ENCODE data around the gene IGHMBP2. TPM values are rescaled to one million over a fixed set of nuclear protein-coding genes. Genes with fewer than 3 reads are reported as not detected.

IGHMBP2 gene
- total and polyA plus RNA-seq, 9 of the 15 experiments (the other 6 are each of a cell fraction or from before 2014, with no cell fraction given): 1.6 to 24.8 (median 14.5) TPM

DNA sequence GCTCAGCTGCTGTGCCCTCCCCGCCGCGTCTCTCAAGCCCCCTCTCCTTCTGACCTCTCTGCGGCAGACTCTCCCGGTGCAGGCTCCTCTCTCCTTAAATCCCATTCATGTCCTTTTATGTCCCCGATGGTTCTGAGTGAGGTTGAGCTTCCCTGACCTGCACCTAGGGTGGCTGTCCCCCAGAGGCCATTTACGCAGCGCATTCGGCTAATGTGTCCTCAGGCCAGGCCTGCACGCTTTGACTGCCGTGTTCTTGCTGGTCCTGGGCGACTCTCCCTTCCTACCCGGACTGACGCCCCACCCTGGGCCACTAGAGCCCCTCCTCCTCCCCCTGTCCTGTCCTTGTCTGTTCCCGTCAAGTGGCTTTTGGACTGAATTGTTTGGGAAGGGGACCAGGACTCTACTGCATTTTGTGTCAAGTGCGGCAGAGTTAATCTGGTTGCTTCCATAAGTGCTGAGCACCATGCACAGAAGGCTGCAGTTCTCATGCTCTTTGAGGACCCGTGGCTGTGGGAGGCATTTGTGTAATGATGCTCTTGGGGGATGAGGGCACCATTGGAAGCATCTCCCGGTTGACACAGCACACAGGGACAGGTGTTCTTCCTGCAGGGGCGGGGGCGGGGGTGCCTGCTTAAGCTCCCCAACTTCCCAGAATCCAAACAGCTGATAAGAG, 37.1 kb downstream of the IGHMBP2 start:
- Histone ChIP-seq H3K79me2 (ENCODE audit: control insufficient read depth, insufficient read depth, low read length) (no peaks in the 10 kb centered on the region), H3K4me1 (replicated peaks in 1 of 2; ENCODE audit: control insufficient read depth in 2 of 2, insufficient read depth in 2 of 2, low read length in 2 of 2) (peaks cover 4 to 7% of the 10 kb centered on the region in 2 experiments; a peak in 3 of 5 replicates), H2AFZ (ENCODE audit: low read depth, low read length) (no peak overlapping the region), H3K27ac (ENCODE audit: extremely low read depth, low read depth, low read length) (no peak overlapping the region), H4K20me1 (replicated peaks; ENCODE audit: control insufficient read depth, insufficient read depth, low read length) (0 out of 2 replicates have a peak, but pooled peaks cover 2% of the 10 kb centered on the region), H3K4me3 (no peak overlapping the region), H3K27me3 (ENCODE audit: control insufficient read depth in 2 of 2, insufficient read depth in 2 of 2, low read length in 2 of 2) (no peaks in the 10 kb centered on the region), H3K9ac (ENCODE audit: insufficient read depth in 1 of 2, low read depth in 2 of 2, low read length in 2 of 2) (0 out of 4 replicates have a peak overlapping the region, but pooled peaks of 1 of the 2 experiments have one; percentile 6), H3K36me3 (ENCODE audit: control insufficient read depth, insufficient read depth, low read length) (peaks cover 41% of the 10 kb centered on the region; the same call in 2 of the 3 replicates), H3K4me2 (ENCODE audit: insufficient read depth, low read length) (no peak overlapping the region), H3K9me1 (ENCODE audit: control insufficient read depth, insufficient read depth, low read length) (no peaks in the 10 kb centered on the region), H3K9me3 (replicated peaks; ENCODE audit: control insufficient read depth, insufficient read depth, low read depth, low read length) (no peaks in the 10 kb centered on the region)
- TF ChIP-seq ZNF263 (CRISPR knock-in tag; IDR thresholded peaks at IDR 0.05; ENCODE audit: borderline replicate concordance): no peak
- no peak for TF ChIP-seq YY1 (IDR thresholded peaks at IDR 0.05; ENCODE audit: borderline replicate concordance in 1 of 3, control insufficient read depth in 1 of 3, extremely low read depth in 1 of 3, insufficient read depth in 3 of 3, insufficient read length in 1 of 3, insufficient replicate concordance in 2 of 3, low read depth in 1 of 3, low read length in 2 of 3)
- no peak for TF ChIP-seq CCAR2 (IDR thresholded peaks at IDR 0.05; ENCODE audit: low read depth, low read length)
- TF ChIP-seq ZNF134 (CRISPR knock-in tag; conservative IDR thresholded peaks at IDR 0.05): no peak
- TF ChIP-seq ELF2 (CRISPR knock-in tag; IDR thresholded peaks at IDR 0.05): no peak
- TF ChIP-seq PRPF4 (IDR thresholded peaks at IDR 0.05; ENCODE audit: insufficient read depth, low read depth, low read length, poor library complexity, severe bottlenecking): no peak
- TF ChIP-seq, protein P1, sequence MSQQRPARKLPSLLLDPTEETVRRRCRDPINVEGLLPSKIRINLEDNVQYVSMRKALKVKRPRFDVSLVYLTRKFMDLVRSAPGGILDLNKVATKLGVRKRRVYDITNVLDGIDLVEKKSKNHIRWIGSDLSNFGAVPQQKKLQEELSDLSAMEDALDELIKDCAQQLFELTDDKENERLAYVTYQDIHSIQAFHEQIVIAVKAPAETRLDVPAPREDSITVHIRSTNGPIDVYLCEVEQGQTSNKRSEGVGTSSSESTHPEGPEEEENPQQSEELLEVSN (IDR thresholded peaks at IDR 0.05; ENCODE audit: borderline replicate concordance in 1 of 2, extremely low read depth in 1 of 2, insufficient read depth in 1 of 2, insufficient read length in 1 of 2, low read depth in 1 of 2, low read length in 1 of 2, poor library complexity in 1 of 2, severe bottlenecking in 1 of 2): no peak
- TF ChIP-seq ZNF444 (CRISPR knock-in tag; IDR thresholded peaks at IDR 0.05): no peak
- no peak for TF ChIP-seq KDM1A (IDR thresholded peaks at IDR 0.05)
- no peak for TF ChIP-seq GATAD2B (IDR thresholded peaks at IDR 0.05; ENCODE audit: borderline replicate concordance)
- TF ChIP-seq, protein P2, sequence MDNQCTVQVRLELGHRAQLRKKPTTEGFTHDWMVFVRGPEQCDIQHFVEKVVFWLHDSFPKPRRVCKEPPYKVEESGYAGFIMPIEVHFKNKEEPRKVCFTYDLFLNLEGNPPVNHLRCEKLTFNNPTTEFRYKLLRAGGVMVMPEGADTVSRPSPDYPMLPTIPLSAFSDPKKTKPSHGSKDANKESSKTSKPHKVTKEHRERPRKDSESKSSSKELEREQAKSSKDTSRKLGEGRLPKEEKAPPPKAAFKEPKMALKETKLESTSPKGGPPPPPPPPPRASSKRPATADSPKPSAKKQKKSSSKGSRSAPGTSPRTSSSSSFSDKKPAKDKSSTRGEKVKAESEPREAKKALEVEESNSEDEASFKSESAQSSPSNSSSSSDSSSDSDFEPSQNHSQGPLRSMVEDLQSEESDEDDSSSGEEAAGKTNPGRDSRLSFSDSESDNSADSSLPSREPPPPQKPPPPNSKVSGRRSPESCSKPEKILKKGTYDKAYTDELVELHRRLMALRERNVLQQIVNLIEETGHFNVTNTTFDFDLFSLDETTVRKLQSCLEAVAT (IDR thresholded peaks at IDR 0.05): no peak
- TF ChIP-seq NRF1 (conservative IDR thresholded peaks at IDR 0.05 in 1 of 2, IDR thresholded peaks at IDR 0.05 in 1 of 2): no peak
- peak; percentile 20; the same call in 1 of the 3 replicates for ATAC-seq
- intact Hi-C loops (cut with micrococcal nuclease): no loop called here
- DNase-seq (ENCODE audit: extremely low read depth in 1 of 4, low spot score in 3 of 4): no peak
- CTCF ChIA-PET (ENCODE audit: low intra/inter-chr PET ratio): no interaction called here
- BruUV-seq (replicated peaks): no TSS peak
- POLR2A ChIA-PET: interaction anchor here (0.6 to 1.0 kb wide), 4 partner anchors 14 to 99 kb away, joined by 3 to 4 read pairs (median 3); partner anchors contain the start of gene CPT1A
- in situ Hi-C loops (cut with MboI): no loop called here
- 82% methylated on average over 20 of the region's 20 CpGs for WGBS (ENCODE audit: insufficient coverage, low coverage, missing lambda C conversion rate)
- FAIRE-seq: no peak
